NCI-H345 (cell line): ENCODE results near the gene ANKRD44.

Experiments used
- DNase-seq: peaks from one replicate; lab custom pipeline; 2025; lab: John Stamatoyannopoulos, UW

Gene ANKRD44

GRCh38 chr2:197322143-197322542 lies 11.6 kb upstream of the ANKRD44 start:
- no peak for DNase-seq

- DNase-seq, result no peak
These were observed 4.8 kb upstream of the ANKRD44 start for GRCh38 chr2:197315371-197315770.

- DNase-seq, result no peak
These were observed 1.6 kb upstream of the ANKRD44 start for GRCh38 chr2:197312186-197312585.

- DNase-seq, result no peak
These were observed 947 bp upstream of the ANKRD44 start for GRCh38 chr2:197311421-197312033.

- peak; percentile 51 for DNase-seq
These were observed 424 bp upstream of the ANKRD44 start for GRCh38 chr2:197310987-197311420.

- peak; percentile 41 for DNase-seq
These were observed 819 bp downstream of the ANKRD44 start for GRCh38 chr2:197309691-197310231.

- no peak for DNase-seq
These were observed 1.4 kb downstream of the ANKRD44 start for GRCh38 chr2:197308996-197309690.

- DNase-seq, result no peak
These were observed 2.0 kb downstream of the ANKRD44 start for GRCh38 chr2:197308585-197308984.

- no peak for DNase-seq
These were observed 2.6 kb downstream of the ANKRD44 start for GRCh38 chr2:197307933-197308521.

- DNase-seq, result no peak
These were observed 3.2 kb downstream of the ANKRD44 start for GRCh38 chr2:197307236-197307932.

- peak; percentile 28 for DNase-seq
These were observed 3.9 kb downstream of the ANKRD44 start for GRCh38 chr2:197306696-197307040.

GRCh38 chr2:197306024-197306695 lies 4.4 kb downstream of the ANKRD44 start:
- no peak for DNase-seq

GRCh38 chr2:197304556-197305011 lies 6.0 kb downstream of the ANKRD44 start:
- no peak for DNase-seq

- no peak for DNase-seq
These were observed 10.4 kb downstream of the ANKRD44 start for GRCh38 chr2:197300139-197300538.

- DNase-seq, result no peak
These were observed 12.0 kb downstream of the ANKRD44 start for GRCh38 chr2:197298609-197299008.

GRCh38 chr2:197297772-197298318 lies 12.7 kb downstream of the ANKRD44 start:
- no peak for DNase-seq

- no peak for DNase-seq
These were observed 13.3 kb downstream of the ANKRD44 start for GRCh38 chr2:197297266-197297665.

- no peak for DNase-seq
These were observed 13.7 kb downstream of the ANKRD44 start for GRCh38 chr2:197296835-197297234.

- DNase-seq, result no peak
These were observed 16.3 kb downstream of the ANKRD44 start for GRCh38 chr2:197294260-197294659.

- no peak for DNase-seq
These were observed 17.1 kb downstream of the ANKRD44 start for GRCh38 chr2:197293252-197294007.

GRCh38 chr2:197292619-197293018 lies 18.0 kb downstream of the ANKRD44 start:
- no peak for DNase-seq
